ENCODE results near the gene CCDC148. TPM values are rescaled to one million over a fixed set of nuclear protein-coding genes. Genes with fewer than 3 reads are reported as not detected.

Gene CCDC148
- total RNA-seq, 1 experiment from 2014 or later, result 2.1 TPM

- DNase-seq (ENCODE audit: low spot score) (peak; percentile 92), ATAC-seq (peak; percentile 71)
- Mint-ChIP-seq H3K27me3 (ENCODE audit: low read depth) (no peaks in the 10 kb centered on the region), H3K4me3 (peak overlapping the region; percentile 94), H3K27ac (peak overlapping the region; percentile 95), H3K36me3 (no peaks in the 10 kb centered on the region), H3K9me3 (no peaks in the 10 kb centered on the region), H3K4me1 (peaks cover 54% of the 10 kb centered on the region)
- ChIA-PET POLR2A (interaction anchor here (0.5 to 2.5 kb wide), 9 partner anchors 16 to 829 kb away, joined by 3 to 6 read pairs (median 3); no protein-coding TSS in a partner anchor), CTCF (interaction anchor here (0.6 to 2.0 kb wide), 10 partner anchors 32 to 1395 kb away, joined by 3 to 7 read pairs (median 4); no protein-coding TSS in a partner anchor)
- TF ChIP-seq E2F5 (CRISPR knock-in tag; IDR thresholded peaks at IDR 0.05) (peak; percentile 73; the same call in 1 of the 2 replicates), JAZF1 (CRISPR knock-in tag; IDR thresholded peaks at IDR 0.05) (no peak), ELF4 (CRISPR knock-in tag; IDR thresholded peaks at IDR 0.05; ENCODE audit: low read depth) (0 out of 2 replicates have a peak, but pooled peaks have one; percentile 63), SOX15 (CRISPR knock-in tag; IDR thresholded peaks at IDR 0.05) (no peak), HMGXB4 (CRISPR knock-in tag; IDR thresholded peaks at IDR 0.05) (peak; percentile 99), RORB (CRISPR knock-in tag; IDR thresholded peaks at IDR 0.05) (no peak), NR1H2 (CRISPR knock-in tag; IDR thresholded peaks at IDR 0.05) (no peak), SP1 (CRISPR knock-in tag; conservative IDR thresholded peaks at IDR 0.05) (peak; percentile 64; the same call in 1 of the 2 replicates), NFYB (CRISPR knock-in tag; conservative IDR thresholded peaks at IDR 0.05; ENCODE audit: low read depth) (no peak), ZNF219 (CRISPR knock-in tag; IDR thresholded peaks at IDR 0.05; ENCODE audit: borderline replicate concordance) (no peak), ZNF317 (CRISPR knock-in tag; IDR thresholded peaks at IDR 0.05; ENCODE audit: borderline replicate concordance, low read depth) (0 out of 2 replicates have a peak, but pooled peaks have one; percentile 59), IRF2 (CRISPR knock-in tag; IDR thresholded peaks at IDR 0.05; ENCODE audit: borderline replicate concordance, low read depth) (no peak), ZBTB21 (CRISPR knock-in tag; IDR thresholded peaks at IDR 0.05; ENCODE audit: borderline replicate concordance) (no peak), TCF7 (CRISPR knock-in tag; IDR thresholded peaks at IDR 0.05; ENCODE audit: low read depth) (0 out of 2 replicates have a peak, but pooled peaks have one; percentile 44), JUN (CRISPR knock-in tag; IDR thresholded peaks at IDR 0.05) (no peak; the same call in 1 of the 2 replicates), ESRRA (CRISPR knock-in tag; IDR thresholded peaks at IDR 0.05; ENCODE audit: borderline replicate concordance) (no peak), MLX (CRISPR knock-in tag; IDR thresholded peaks at IDR 0.05) (no peak), RELA (CRISPR knock-in tag; IDR thresholded peaks at IDR 0.05; ENCODE audit: borderline replicate concordance) (no peak), ATF6 (CRISPR knock-in tag; IDR thresholded peaks at IDR 0.05) (no peak), ZBTB43 (CRISPR knock-in tag; IDR thresholded peaks at IDR 0.05) (peak; percentile 90)
- TF ChIP-seq, protein P1, sequence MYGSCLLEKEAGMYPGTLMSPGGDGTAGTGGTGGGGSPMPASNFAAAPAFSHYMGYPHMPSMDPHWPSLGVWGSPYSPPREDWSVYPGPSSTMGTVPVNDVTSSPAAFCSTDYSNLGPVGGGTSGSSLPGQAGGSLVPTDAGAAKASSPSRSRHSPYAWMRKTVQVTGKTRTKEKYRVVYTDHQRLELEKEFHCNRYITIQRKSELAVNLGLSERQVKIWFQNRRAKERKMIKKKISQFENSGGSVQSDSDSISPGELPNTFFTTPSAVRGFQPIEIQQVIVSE (CRISPR knock-in tag; IDR thresholded peaks at IDR 0.05; ENCODE audit: borderline replicate concordance), result no peak
- TF ChIP-seq, protein P2, sequence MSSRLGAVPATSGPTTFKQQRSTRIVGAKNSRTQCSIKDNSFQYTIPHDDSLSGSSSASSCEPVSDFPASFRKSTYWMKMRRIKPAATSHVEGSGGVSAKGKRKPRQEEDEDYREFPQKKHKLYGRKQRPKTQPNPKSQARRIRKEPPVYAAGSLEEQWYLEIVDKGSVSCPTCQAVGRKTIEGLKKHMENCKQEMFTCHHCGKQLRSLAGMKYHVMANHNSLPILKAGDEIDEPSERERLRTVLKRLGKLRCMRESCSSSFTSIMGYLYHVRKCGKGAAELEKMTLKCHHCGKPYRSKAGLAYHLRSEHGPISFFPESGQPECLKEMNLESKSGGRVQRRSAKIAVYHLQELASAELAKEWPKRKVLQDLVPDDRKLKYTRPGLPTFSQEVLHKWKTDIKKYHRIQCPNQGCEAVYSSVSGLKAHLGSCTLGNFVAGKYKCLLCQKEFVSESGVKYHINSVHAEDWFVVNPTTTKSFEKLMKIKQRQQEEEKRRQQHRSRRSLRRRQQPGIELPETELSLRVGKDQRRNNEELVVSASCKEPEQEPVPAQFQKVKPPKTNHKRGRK (CRISPR knock-in tag; IDR thresholded peaks at IDR 0.05; ENCODE audit: borderline replicate concordance), result 0 out of 2 replicates have a peak, but pooled peaks have one; percentile 35
- TF ChIP-seq, protein P3, sequence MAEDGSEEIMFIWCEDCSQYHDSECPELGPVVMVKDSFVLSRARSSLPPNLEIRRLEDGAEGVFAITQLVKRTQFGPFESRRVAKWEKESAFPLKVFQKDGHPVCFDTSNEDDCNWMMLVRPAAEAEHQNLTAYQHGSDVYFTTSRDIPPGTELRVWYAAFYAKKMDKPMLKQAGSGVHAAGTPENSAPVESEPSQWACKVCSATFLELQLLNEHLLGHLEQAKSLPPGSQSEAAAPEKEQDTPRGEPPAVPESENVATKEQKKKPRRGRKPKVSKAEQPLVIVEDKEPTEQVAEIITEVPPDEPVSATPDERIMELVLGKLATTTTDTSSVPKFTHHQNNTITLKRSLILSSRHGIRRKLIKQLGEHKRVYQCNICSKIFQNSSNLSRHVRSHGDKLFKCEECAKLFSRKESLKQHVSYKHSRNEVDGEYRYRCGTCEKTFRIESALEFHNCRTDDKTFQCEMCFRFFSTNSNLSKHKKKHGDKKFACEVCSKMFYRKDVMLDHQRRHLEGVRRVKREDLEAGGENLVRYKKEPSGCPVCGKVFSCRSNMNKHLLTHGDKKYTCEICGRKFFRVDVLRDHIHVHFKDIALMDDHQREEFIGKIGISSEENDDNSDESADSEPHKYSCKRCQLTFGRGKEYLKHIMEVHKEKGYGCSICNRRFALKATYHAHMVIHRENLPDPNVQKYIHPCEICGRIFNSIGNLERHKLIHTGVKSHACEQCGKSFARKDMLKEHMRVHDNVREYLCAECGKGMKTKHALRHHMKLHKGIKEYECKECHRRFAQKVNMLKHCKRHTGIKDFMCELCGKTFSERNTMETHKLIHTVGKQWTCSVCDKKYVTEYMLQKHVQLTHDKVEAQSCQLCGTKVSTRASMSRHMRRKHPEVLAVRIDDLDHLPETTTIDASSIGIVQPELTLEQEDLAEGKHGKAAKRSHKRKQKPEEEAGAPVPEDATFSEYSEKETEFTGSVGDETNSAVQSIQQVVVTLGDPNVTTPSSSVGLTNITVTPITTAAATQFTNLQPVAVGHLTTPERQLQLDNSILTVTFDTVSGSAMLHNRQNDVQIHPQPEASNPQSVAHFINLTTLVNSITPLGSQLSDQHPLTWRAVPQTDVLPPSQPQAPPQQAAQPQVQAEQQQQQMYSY (CRISPR knock-in tag; IDR thresholded peaks at IDR 0.05), result no peak
Observed at GRCh38 chr2:158457826-158458616, 1.5 kb upstream of the CCDC148 start.
